Suprapubic skin (tissue), 4 donors: ENCODE measurements around the gene NR1I2. TPM values are rescaled to one million over a fixed set of nuclear protein-coding genes. Genes with fewer than 3 reads are reported as not detected.

Source experiments
- DNase-seq, 2 donors: peaks; one replicate each; pipeline ENCODE4 v3.0.0-alpha.2; 2019; ENCODE audit warnings: low spot score in 2 of 2
- H3K27ac ChIP-seq: fragments of 200-600 bp; sonication (generic); one replicate; pipeline ENCODE4 v1.5.1; 2019
- H3K27me3 ChIP-seq: fragments of 200-600 bp; sonication (generic); one replicate; pipeline ENCODE4 v1.5.1; 2019
- H3K36me3 ChIP-seq: fragments of 200-600 bp; sonication (generic); one replicate; pipeline ENCODE4 v1.5.1; 2019
- H3K4me1 ChIP-seq: fragments of 200-600 bp; sonication (generic); one replicate; pipeline ENCODE4 v1.5.1; 2019
- H3K4me3 ChIP-seq: fragments of 200-600 bp; sonication (generic); one replicate; pipeline ENCODE4 v1.5.1; 2019; ENCODE audit warnings: mild to moderate bottlenecking
- H3K9me3 ChIP-seq: fragments of 200-600 bp; sonication (generic); one replicate; pipeline ENCODE4 v1.5.1; 2019
- CTCF ChIP-seq, 2 donors: fragments of 200-600 bp in 1 of 2; fragments of 450-650 bp in 1 of 2; sonication (generic) in 1 of 2; IDR thresholded peaks; one replicate each; pipeline ENCODE4 v1.5.1; 2016 to 2019; ENCODE audit warnings: antibody characterized with exemption in 2 of 2, mild to moderate bottlenecking in 1 of 2, moderate library complexity in 1 of 2
- EP300 ChIP-seq: sonication (generic); formaldehyde crosslinking; IDR thresholded peaks from one replicate; pipeline ENCODE4 v1.6.1; 2017; ENCODE audit warnings: antibody characterized with exemption
- POLR2A ChIP-seq, 2 donors: fragments of 450-650 bp; IDR thresholded peaks; one replicate each; pipeline ENCODE4 v1.6.1; 2017; ENCODE audit warnings: antibody characterized with exemption in 2 of 2, mild to moderate bottlenecking in 2 of 2, moderate library complexity in 2 of 2
- POLR2AphosphoS5 ChIP-seq, 3 donors: sonication (generic); formaldehyde crosslinking; IDR thresholded peaks; one replicate each; pipeline ENCODE4 v1.6.1; 2017; ENCODE audit warnings: antibody characterized with exemption in 3 of 3
- WGBS: methylation state at CpG from one replicate; pipeline ENCODE4 v1.1.5; 2018; 5-methylcytosine and 5-hydroxymethylcytosine counted together
- total RNA-seq, 4 donors: library from RNA; depleted of rRNA; stranded (reverse); fragments of >200 nt; gene quantifications; one replicate each; pipeline ENCODE4 v1.1.0, GENCODE V29; 2016

Gene NR1I2
- total RNA-seq, 4 donors from 2014 or later = not detected

GRCh38 chr3:119762876-119763275, 19.0 kb upstream of the NR1I2 start:
- Histone ChIP-seq H3K9me3 (peaks cover 3% of the 10 kb centered on the region), H3K4me1 (no peaks in the 10 kb centered on the region), H3K4me3 (no peak overlapping the region), H3K27me3 (no peaks in the 10 kb centered on the region), H3K36me3 (no peaks in the 10 kb centered on the region), H3K27ac (no peak overlapping the region)
- DNase-seq = no peak
- TF ChIP-seq EP300 = no peak
- no peak for TF ChIP-seq POLR2AphosphoS5 (IDR thresholded peaks at IDR 0.05)
- TF ChIP-seq CTCF (IDR thresholded peaks at IDR 0.05) = no peak
- no peak for TF ChIP-seq POLR2A (IDR thresholded peaks at IDR 0.05)
- WGBS = 79% methylated on average over 2 of the region's 2 CpGs

DNA sequence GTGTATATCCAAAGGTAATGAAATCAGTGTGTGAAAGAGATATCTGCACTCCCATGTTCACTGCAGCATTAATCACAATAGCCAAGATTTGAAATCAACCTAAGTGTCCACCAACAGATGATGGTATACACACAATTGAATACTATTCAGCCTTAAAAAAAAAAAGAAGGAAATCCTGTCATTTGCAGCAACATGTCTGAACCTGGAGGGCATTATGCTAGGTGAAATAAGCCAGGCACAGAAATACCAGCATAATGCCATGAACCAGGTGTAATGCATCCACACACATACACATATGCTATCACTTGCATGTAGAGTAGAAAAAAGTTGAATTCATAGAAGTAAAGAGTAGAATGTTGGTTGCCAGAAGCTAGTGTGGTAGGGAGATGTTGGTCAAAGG, 18.4 kb upstream of the NR1I2 start:
- no peak for DNase-seq
- TF ChIP-seq CTCF (IDR thresholded peaks at IDR 0.05) = no peak
- no peak for TF ChIP-seq EP300
- no peak for TF ChIP-seq POLR2A (IDR thresholded peaks at IDR 0.05)
- no peak for TF ChIP-seq POLR2AphosphoS5 (IDR thresholded peaks at IDR 0.05)
- peaks cover 3% of the 10 kb centered on the region for H3K9me3 ChIP-seq
- H3K27ac ChIP-seq = no peak overlapping the region
- no peak overlapping the region for H3K4me3 ChIP-seq
- no peaks in the 10 kb centered on the region for H3K36me3 ChIP-seq
- H3K27me3 ChIP-seq = no peaks in the 10 kb centered on the region
- H3K4me1 ChIP-seq = no peaks in the 10 kb centered on the region

GRCh38 chr3:119765239-119765638, 16.7 kb upstream of the NR1I2 start:
- no peaks in the 10 kb centered on the region for H3K4me1 ChIP-seq
- WGBS = 83% methylated on average over 1 of the region's 1 CpG
- H3K4me3 ChIP-seq = no peak overlapping the region
- DNase-seq = no peak
- H3K27ac ChIP-seq = no peak overlapping the region
- H3K36me3 ChIP-seq = no peaks in the 10 kb centered on the region
- TF ChIP-seq CTCF (IDR thresholded peaks at IDR 0.05) = no peak
- TF ChIP-seq EP300 = no peak
- TF ChIP-seq POLR2AphosphoS5 (IDR thresholded peaks at IDR 0.05) = no peak
- TF ChIP-seq POLR2A (IDR thresholded peaks at IDR 0.05) = no peak
- H3K9me3 ChIP-seq = peaks cover 3% of the 10 kb centered on the region
- no peaks in the 10 kb centered on the region for H3K27me3 ChIP-seq

GRCh38 chr3:119767936-119768601, 13.8 kb upstream of the NR1I2 start:
- no peak for DNase-seq
- no peaks in the 10 kb centered on the region for H3K36me3 ChIP-seq
- H3K4me1 ChIP-seq = no peaks in the 10 kb centered on the region
- no peak for TF ChIP-seq POLR2A (IDR thresholded peaks at IDR 0.05)
- no peak for TF ChIP-seq POLR2AphosphoS5 (IDR thresholded peaks at IDR 0.05)
- no peak for TF ChIP-seq EP300
- no peak for TF ChIP-seq CTCF (IDR thresholded peaks at IDR 0.05)
- WGBS = 87% methylated on average over 4 of the region's 6 CpGs
- H3K27me3 ChIP-seq = no peaks in the 10 kb centered on the region
- no peaks in the 10 kb centered on the region for H3K9me3 ChIP-seq
- no peak overlapping the region for H3K27ac ChIP-seq
- H3K4me3 ChIP-seq = no peak overlapping the region

DNA sequence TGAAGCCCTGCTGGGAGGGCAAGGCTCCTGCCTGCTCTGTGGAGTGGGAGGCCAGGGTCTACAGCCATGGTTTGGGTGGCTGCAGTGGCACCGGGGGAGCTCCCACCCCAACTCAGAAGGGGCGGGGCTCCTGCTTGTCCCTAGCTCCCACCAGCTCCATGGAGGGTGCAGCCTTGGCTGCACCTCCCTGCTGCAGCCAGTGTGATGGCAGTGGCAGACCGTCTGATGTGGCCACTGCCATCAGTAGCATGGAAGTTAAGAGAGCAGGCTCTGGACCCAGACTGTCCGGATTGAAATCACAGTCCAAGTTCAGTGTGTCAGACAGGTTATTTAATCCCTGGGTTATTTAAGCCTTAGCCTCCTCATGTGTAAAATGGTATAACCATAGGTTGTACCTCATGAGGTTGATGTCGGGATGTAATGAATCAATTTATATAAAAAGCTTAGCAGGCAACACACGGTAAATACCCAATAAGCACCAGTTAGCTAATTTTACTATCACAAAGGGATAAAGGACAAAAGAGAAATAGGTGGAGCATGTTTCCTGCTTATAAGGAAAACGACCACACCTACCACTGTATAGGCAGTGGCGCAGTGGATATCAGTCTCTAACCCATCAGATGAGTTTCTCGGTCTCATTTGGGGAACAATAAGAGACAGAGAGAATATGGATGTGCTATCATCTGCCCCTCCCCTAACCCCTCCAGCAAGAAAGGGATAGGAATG, 13.1 kb upstream of the NR1I2 start:
- Histone ChIP-seq H3K36me3 (no peaks in the 10 kb centered on the region), H3K27ac (no peak overlapping the region), H3K4me3 (no peak overlapping the region), H3K27me3 (no peaks in the 10 kb centered on the region), H3K9me3 (no peaks in the 10 kb centered on the region), H3K4me1 (no peaks in the 10 kb centered on the region)
- WGBS = 93% methylated on average over 8 of the region's 9 CpGs
- TF ChIP-seq POLR2A (IDR thresholded peaks at IDR 0.05) = no peak
- DNase-seq = no peak
